SK-N-SH (cell line): ENCODE results near the gene AMFR. TPM values are rescaled to one million over a fixed set of nuclear protein-coding genes. Genes with fewer than 3 reads are reported as not detected.
A peak's percentile ranks its signal among the peaks of the same experiment; 100 is the strongest.

Experiments used
- CTCF ChIA-PET: fragments of 300-600, 350-600 bp; formaldehyde crosslinking; extraction: SDS; loops from one replicate; lab custom pipeline; 2021; lab: Yijun Ruan, JAX
- POLR2A ChIA-PET: fragments of 350-600 bp; sonication (Branson Sonifier 250); formaldehyde crosslinking; extraction: SDS; loops from one replicate; lab custom pipeline; 2020; ENCODE audit warnings: antibody characterized with exemption, inconsistent platforms; lab: Yijun Ruan, JAX
- DNase-seq: peaks from one replicate; pipeline ENCODE4 v3.0.0; 2012
- H2AFZ ChIP-seq: fragments of 200-600 bp; sonication (generic); 2 replicates; pipeline ENCODE4 v1.8.1; 2016; ENCODE audit warnings: antibody characterized with exemption, mild to moderate bottlenecking, low read depth
- H3F3A ChIP-seq: fragments of 200-600 bp; sonication (generic); replicated peaks from 2 replicates; pipeline ENCODE3; 2016; ENCODE audit warnings: antibody characterized with exemption, mild to moderate bottlenecking; ENCODE audit not compliant: insufficient read depth
- H3K27ac ChIP-seq, 2 experiments: fragments of 200-500 bp in 1 of 2; fragments of 200-600 bp in 1 of 2; sonication (Bioruptor generic) in 1 of 2; sonication (generic), shearing (Covaris generic) in 1 of 2; 2 replicates each; pipeline versions ENCODE4 v1.5.1 to v1.6.1; 2014 to 2016; ENCODE audit warnings: low read depth in 2 of 2, inconsistent platforms in 1 of 2, low read length in 1 of 2, mild to moderate bottlenecking in 1 of 2, mixed read lengths in 1 of 2
- H3K27me3 ChIP-seq: fragments of 200-600 bp; sonication (generic), shearing (Covaris generic); 2 replicates; pipeline ENCODE4 v1.6.1; 2016; ENCODE audit warnings: mixed run types; ENCODE audit not compliant: insufficient read depth
- H3K36me3 ChIP-seq, 2 experiments: fragments of 200-500 bp in 1 of 2; fragments of 200-600 bp in 1 of 2; sonication (Bioruptor generic) in 1 of 2; sonication (generic) in 1 of 2; replicated peaks in 1 of 2; 2 replicates each; pipeline versions ENCODE3 to v1.5.1; 2014 to 2016; ENCODE audit warnings: low read length in 1 of 2, mild to moderate bottlenecking in 1 of 2; ENCODE audit not compliant: insufficient read depth in 2 of 2, control insufficient read depth in 1 of 2
- H3K4me1 ChIP-seq, 2 experiments: fragments of 200-500 bp in 1 of 2; fragments of 200-600 bp in 1 of 2; sonication (Bioruptor generic) in 1 of 2; sonication (generic), shearing (Covaris generic) in 1 of 2; 2 replicates each; pipeline versions ENCODE4 v1.5.1 to v1.6.1; 2014 to 2016; ENCODE audit warnings: low read depth in 1 of 2, low read length in 1 of 2, mixed run types in 1 of 2; ENCODE audit not compliant: insufficient read depth in 2 of 2, control insufficient read depth in 1 of 2
- H3K4me2 ChIP-seq: fragments of 200-600 bp; sonication (generic), shearing (Covaris generic); 2 replicates; pipeline ENCODE4 v1.6.1; 2017; ENCODE audit warnings: mixed run types
- H3K4me3 ChIP-seq, 2 experiments: fragments of 200-500 bp in 1 of 2; fragments of 200-600 bp in 1 of 2; sonication (Bioruptor generic) in 1 of 2; sonication (generic), shearing (Covaris generic) in 1 of 2; 2 replicates each; pipeline versions ENCODE4 v1.5.1 to v1.8.1; 2014 to 2016; ENCODE audit warnings: low read depth in 2 of 2, inconsistent platforms in 1 of 2, low read length in 1 of 2, mild to moderate bottlenecking in 1 of 2, mixed read lengths in 1 of 2, moderate library complexity in 1 of 2
- H3K79me2 ChIP-seq: fragments of 200-600 bp; sonication (generic); 2 replicates; pipeline ENCODE4 v1.8.1; 2017; ENCODE audit warnings: mild to moderate bottlenecking; ENCODE audit not compliant: insufficient read depth
- H3K9ac ChIP-seq: fragments of 200-600 bp; sonication (generic); 2 replicates; pipeline ENCODE4 v1.6.1; 2017; ENCODE audit warnings: mixed run types
- H3K9me2 ChIP-seq: fragments of 200-600 bp; sonication (generic); 2 replicates; pipeline ENCODE4 v1.6.1; 2017; ENCODE audit warnings: mixed run types
- H3K9me3 ChIP-seq: fragments of 200-600 bp; sonication (generic); 2 replicates; pipeline ENCODE4 v1.6.1; 2017; ENCODE audit warnings: mixed run types, mild to moderate bottlenecking, moderate library complexity
- H4K20me1 ChIP-seq: fragments of 200-600 bp; sonication (generic); 2 replicates; pipeline ENCODE4 v1.6.1; 2017; ENCODE audit warnings: mild to moderate bottlenecking, mixed run types; ENCODE audit not compliant: insufficient read depth
- EP300 ChIP-seq, 2 experiments: IDR thresholded peaks; 2 replicates each; pipeline versions ENCODE4 v1.4.0 to v1.6.1; 2012; ENCODE audit warnings: borderline replicate concordance in 1 of 2, low read depth in 1 of 2, low read length in 1 of 2
- JUND ChIP-seq: IDR thresholded peaks from 2 replicates; pipeline ENCODE4 v1.4.0; 2012
- MXI1 ChIP-seq: IDR thresholded peaks from 2 replicates; pipeline ENCODE4 v1.6.1; 2012; ENCODE audit warnings: mild to moderate bottlenecking, low read depth, low read length, improper control_type of control experiment
- NRF1 ChIP-seq: IDR thresholded peaks from 2 replicates; pipeline ENCODE4 v1.6.1; 2012; ENCODE audit warnings: low read depth, mild to moderate bottlenecking, low read length
- POLR2AphosphoS5 ChIP-seq: IDR thresholded peaks from 2 replicates; pipeline ENCODE4 v1.6.1; 2012; ENCODE audit warnings: low read depth, low read length
- RAD21 ChIP-seq: IDR thresholded peaks from 2 replicates; pipeline ENCODE4 v1.6.1; 2012; ENCODE audit warnings: mild to moderate bottlenecking, low read length
- RCOR1 ChIP-seq: fragments of 150-350 bp; IDR thresholded peaks from 2 replicates; pipeline ENCODE4 v1.6.1; 2017; ENCODE audit warnings: antibody characterized with exemption, low read length
- REST ChIP-seq: IDR thresholded peaks from 2 replicates; pipeline ENCODE4 v1.6.1; 2012; ENCODE audit warnings: mild to moderate bottlenecking, low read depth, low read length, moderate library complexity
- RFX5 ChIP-seq: IDR thresholded peaks from 2 replicates; pipeline ENCODE4 v1.6.1; 2012; ENCODE audit warnings: mild to moderate bottlenecking, improper control_type of control experiment, low read length
- RXRA ChIP-seq: IDR thresholded peaks from 2 replicates; pipeline ENCODE4 v1.4.0; 2012; ENCODE audit warnings: low read depth, mild to moderate bottlenecking, borderline replicate concordance
- SIN3A ChIP-seq: IDR thresholded peaks from 2 replicates; pipeline ENCODE4 v1.6.1; 2012; ENCODE audit warnings: low read depth, mild to moderate bottlenecking, low read length, moderate library complexity, borderline replicate concordance
- TAF1 ChIP-seq: IDR thresholded peaks from 2 replicates; pipeline ENCODE4 v1.6.1; 2012; ENCODE audit warnings: low read depth, mild to moderate bottlenecking, low read length, moderate library complexity, borderline replicate concordance
- USF1 ChIP-seq: IDR thresholded peaks from 2 replicates; pipeline ENCODE4 v1.4.0; 2012; ENCODE audit warnings: low read depth, borderline replicate concordance
- USF2 ChIP-seq: fragments of 150-350 bp; IDR thresholded peaks from 2 replicates; pipeline ENCODE4 v1.6.1; 2017; ENCODE audit warnings: antibody characterized with exemption, low read length, low read depth, borderline replicate concordance
- WGBS: methylation state at CpG from one replicate; pipeline ENCODE4 v1.1.6; 2017; ENCODE audit warnings: low lambda C conversion rate; 5-methylcytosine and 5-hydroxymethylcytosine counted together
- polyA plus RNA-seq, 3 experiments: library from polyadenylated mRNA; depleted of rRNA; stranded (reverse); fragments of >200 nt; gene quantifications; 2 replicates each; pipeline ENCODE4 v1.2.3, GENCODE V29; 2012
- TF ChIP-seq, protein P1 (sequence below): fragments of 200-600 bp; sonication (generic); IDR thresholded peaks from 2 replicates; pipeline ENCODE4 v1.6.1; 2017; ENCODE audit warnings: antibody characterized with exemption, mild to moderate bottlenecking, moderate library complexity

AMFR gene
- polyA plus RNA-seq, 1 of the 3 experiments (the other 2 are of a cell fraction): 65.3 TPM

GRCh38 chr16:56405977-56406672 lies 19.2 kb downstream of the AMFR start:
- no peaks in the 10 kb centered on the region for H3K9me2 ChIP-seq
- no peak overlapping the region for H3K9ac ChIP-seq
- H3K79me2 ChIP-seq: peaks cover 12% of the 10 kb centered on the region
- H3K4me1 ChIP-seq: no peaks in the 10 kb centered on the region
- ChIA-PET CTCF (no interaction called here), POLR2A (no interaction called here)
- no peaks in the 10 kb centered on the region for H4K20me1 ChIP-seq
- no peak overlapping the region for H3K4me2 ChIP-seq
- no peak overlapping the region for H3K27ac ChIP-seq
- H3F3A ChIP-seq: peaks cover 3% of the 10 kb centered on the region
- no peak for TF ChIP-seq TAF1
- TF ChIP-seq REST: no peak
- no peak for TF ChIP-seq RFX5
- no peak for TF ChIP-seq USF1
- no peak for TF ChIP-seq USF2
- TF ChIP-seq RXRA: no peak
- TF ChIP-seq JUND: no peak
- no peak for TF ChIP-seq SIN3A
- no peak for DNase-seq
- H3K9me3 ChIP-seq: no peaks in the 10 kb centered on the region
- no peak overlapping the region for H2AFZ ChIP-seq
- 76% methylated on average over 4 of the region's 4 CpGs for WGBS
- H3K27me3 ChIP-seq: no peaks in the 10 kb centered on the region
- no peak overlapping the region for H3K4me3 ChIP-seq
- H3K36me3 ChIP-seq: peaks cover 64 to 76% of the 10 kb centered on the region in 2 experiments

DNA sequence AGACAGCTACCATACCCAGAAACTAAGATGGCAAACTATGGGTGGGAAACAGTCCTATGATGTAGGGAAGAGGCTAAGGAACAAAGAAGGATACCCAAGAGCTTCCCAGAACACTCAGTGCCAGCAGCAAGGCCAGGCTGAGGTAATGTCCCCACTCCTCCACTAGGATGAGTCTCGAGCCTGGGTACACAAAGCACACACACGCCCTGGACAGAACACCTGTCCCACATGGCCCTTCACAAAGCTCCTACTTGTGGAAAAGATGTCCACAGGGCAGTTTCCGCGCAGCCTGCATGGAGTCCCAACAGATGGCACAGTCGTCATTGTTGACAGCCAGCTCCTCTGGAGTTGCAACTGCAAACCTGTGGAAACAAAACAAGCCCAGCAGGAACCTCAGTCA lies 23.9 kb downstream of the AMFR start:
- WGBS: 90% methylated on average over 2 of the region's 5 CpGs
- Histone ChIP-seq H3K27me3 (no peaks in the 10 kb centered on the region), H3K36me3 (peaks cover 51 to 67% of the 10 kb centered on the region in 2 experiments), H3K27ac (no peak overlapping the region), H3F3A (peaks cover 3% of the 10 kb centered on the region), H3K79me2 (peaks cover 4% of the 10 kb centered on the region; the same call in 1 of the 2 replicates), H3K9me2 (no peaks in the 10 kb centered on the region), H2AFZ (no peak overlapping the region), H3K4me3 (no peak overlapping the region), H3K9me3 (no peaks in the 10 kb centered on the region), H4K20me1 (no peaks in the 10 kb centered on the region), H3K4me2 (no peak overlapping the region), H3K9ac (no peak overlapping the region), H3K4me1 (no peaks in the 10 kb centered on the region)
- CTCF ChIA-PET: interaction anchor here (0.7 to 2.5 kb wide), 5 partner anchors 12 to 83 kb away, joined by 3 to 8 read pairs (median 4); no protein-coding TSS in a partner anchor
- TF ChIP-seq EP300 (IDR thresholded peaks at IDR 0.05; ENCODE audit: borderline replicate concordance in 1 of 2, low read depth in 1 of 2, low read length in 1 of 2): no peak
- no peak for TF ChIP-seq POLR2AphosphoS5
- no peak for TF ChIP-seq MXI1
- no peak for TF ChIP-seq RCOR1
- TF ChIP-seq, protein P1, sequence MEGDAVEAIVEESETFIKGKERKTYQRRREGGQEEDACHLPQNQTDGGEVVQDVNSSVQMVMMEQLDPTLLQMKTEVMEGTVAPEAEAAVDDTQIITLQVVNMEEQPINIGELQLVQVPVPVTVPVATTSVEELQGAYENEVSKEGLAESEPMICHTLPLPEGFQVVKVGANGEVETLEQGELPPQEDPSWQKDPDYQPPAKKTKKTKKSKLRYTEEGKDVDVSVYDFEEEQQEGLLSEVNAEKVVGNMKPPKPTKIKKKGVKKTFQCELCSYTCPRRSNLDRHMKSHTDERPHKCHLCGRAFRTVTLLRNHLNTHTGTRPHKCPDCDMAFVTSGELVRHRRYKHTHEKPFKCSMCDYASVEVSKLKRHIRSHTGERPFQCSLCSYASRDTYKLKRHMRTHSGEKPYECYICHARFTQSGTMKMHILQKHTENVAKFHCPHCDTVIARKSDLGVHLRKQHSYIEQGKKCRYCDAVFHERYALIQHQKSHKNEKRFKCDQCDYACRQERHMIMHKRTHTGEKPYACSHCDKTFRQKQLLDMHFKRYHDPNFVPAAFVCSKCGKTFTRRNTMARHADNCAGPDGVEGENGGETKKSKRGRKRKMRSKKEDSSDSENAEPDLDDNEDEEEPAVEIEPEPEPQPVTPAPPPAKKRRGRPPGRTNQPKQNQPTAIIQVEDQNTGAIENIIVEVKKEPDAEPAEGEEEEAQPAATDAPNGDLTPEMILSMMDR: peak; percentile 36
- TF ChIP-seq REST: no peak
- no peak for TF ChIP-seq NRF1
- no peak for TF ChIP-seq SIN3A
- peak; percentile 25; the same call in 1 of the 2 replicates for TF ChIP-seq RAD21
- peak; percentile 52 for DNase-seq
- POLR2A ChIA-PET: no interaction called here
